ENCODE data around the gene WSB2.

- TF ChIP-seq BACH1 (IDR thresholded peaks at IDR 0.05; ENCODE audit: borderline replicate concordance) (no peak), JUND (IDR thresholded peaks at IDR 0.05; ENCODE audit: low read depth, low read length) (no peak), CHD4 (IDR thresholded peaks at IDR 0.05) (no peak), POLR2AphosphoS5 (IDR thresholded peaks at IDR 0.05; ENCODE audit: low read length) (peak; percentile 23; the same call in 1 of the 2 replicates), CEBPB (IDR thresholded peaks at IDR 0.05; ENCODE audit: borderline replicate concordance in 1 of 2, low read depth in 2 of 2, low read length in 2 of 2) (no peak), SMAD5 (IDR thresholded peaks at IDR 0.05; ENCODE audit: low read depth) (no peak), POLR2A (IDR thresholded peaks at IDR 0.05; ENCODE audit: low read depth, low read length) (no peak), RELA (IDR thresholded peaks at IDR 0.05; ENCODE audit: borderline replicate concordance, partially characterized antibody) (no peak)
Measured at GRCh38 chr12:118029166-118029565, 31.8 kb downstream of the WSB2 start.
